ENCODE measurements around the gene MOSPD3.

DNA sequence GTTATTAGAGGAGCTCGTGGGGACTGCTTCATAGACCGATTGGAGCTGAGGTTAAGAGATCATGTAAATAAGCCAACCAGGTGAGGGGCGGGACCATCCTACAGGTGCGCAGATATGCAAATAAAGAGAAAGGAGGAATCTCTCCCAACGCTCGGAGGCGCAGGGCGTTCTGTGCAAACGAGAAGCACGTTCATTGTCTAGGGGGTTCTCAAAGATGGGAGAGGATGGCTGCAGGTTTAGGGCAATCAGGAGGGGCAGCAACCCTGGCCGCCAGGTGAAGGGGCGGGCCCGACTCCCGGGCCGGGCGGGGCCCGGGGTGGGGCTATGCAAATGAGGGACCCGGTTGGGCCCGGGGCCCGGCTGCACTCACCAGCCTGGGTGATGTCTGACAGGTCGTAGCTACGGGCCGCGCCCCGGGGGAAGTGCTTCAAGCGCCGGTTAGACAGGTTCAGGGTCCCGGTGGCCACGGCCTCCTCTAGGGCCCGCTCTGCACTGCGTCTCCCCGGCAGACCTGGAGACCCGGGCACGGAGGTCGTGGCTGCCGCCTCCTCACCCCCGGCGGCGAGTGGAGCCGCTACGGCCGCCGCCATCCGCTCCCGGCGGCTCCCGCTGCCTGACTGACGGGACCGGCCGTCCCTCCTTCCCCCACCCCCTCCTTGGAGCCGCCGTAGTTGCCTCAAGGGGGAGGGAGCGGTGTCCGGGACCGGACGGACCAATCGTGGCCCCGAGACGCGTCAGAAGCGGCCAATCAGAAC lies 26.7 kb upstream of the MOSPD3 start, which contains the start of gene LRCH4:
- TF ChIP-seq, protein P1, sequence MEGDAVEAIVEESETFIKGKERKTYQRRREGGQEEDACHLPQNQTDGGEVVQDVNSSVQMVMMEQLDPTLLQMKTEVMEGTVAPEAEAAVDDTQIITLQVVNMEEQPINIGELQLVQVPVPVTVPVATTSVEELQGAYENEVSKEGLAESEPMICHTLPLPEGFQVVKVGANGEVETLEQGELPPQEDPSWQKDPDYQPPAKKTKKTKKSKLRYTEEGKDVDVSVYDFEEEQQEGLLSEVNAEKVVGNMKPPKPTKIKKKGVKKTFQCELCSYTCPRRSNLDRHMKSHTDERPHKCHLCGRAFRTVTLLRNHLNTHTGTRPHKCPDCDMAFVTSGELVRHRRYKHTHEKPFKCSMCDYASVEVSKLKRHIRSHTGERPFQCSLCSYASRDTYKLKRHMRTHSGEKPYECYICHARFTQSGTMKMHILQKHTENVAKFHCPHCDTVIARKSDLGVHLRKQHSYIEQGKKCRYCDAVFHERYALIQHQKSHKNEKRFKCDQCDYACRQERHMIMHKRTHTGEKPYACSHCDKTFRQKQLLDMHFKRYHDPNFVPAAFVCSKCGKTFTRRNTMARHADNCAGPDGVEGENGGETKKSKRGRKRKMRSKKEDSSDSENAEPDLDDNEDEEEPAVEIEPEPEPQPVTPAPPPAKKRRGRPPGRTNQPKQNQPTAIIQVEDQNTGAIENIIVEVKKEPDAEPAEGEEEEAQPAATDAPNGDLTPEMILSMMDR (IDR thresholded peaks at IDR 0.05): peak in 2 of 4 experiments; percentile 16 to 42
- TF ChIP-seq POLR2A (IDR thresholded peaks at IDR 0.05) (peak; percentile 99), EP300 (IDR thresholded peaks at IDR 0.05) (no peak), POLR2AphosphoS5 (IDR thresholded peaks at IDR 0.05) (peak; percentile 99)

Data from gastroesophageal sphincter (tissue), 3 donors.